Lung (tissue), 12 donors: Measurements from ENCODE around the gene VPS8. TPM values are rescaled to one million over a fixed set of nuclear protein-coding genes. Genes with fewer than 3 reads are reported as not detected.

ENCODE experiments used
- ATAC-seq: fragments of 200-7000 bp; cut with Tn5 transposase; one replicate; pipeline ENCODE4 v1.9.1; 2020; ENCODE audit warnings: moderate number of reproducible peaks; ENCODE audit not compliant: insufficient read depth, low FRiP score
- DNase-seq, 3 donors: peaks; one replicate each; pipeline ENCODE4 v3.0.0-alpha.2; 2013 to 2017
- H3K27ac ChIP-seq, 2 donors: one replicate each; pipeline ENCODE4 v1.5.1; 2013; ENCODE audit warnings: mild to moderate bottlenecking in 2 of 2, moderate library complexity in 2 of 2, control low read depth in 1 of 2, inconsistent platforms in 1 of 2, low read depth in 1 of 2, low read length in 1 of 2
- H3K27me3 ChIP-seq, 3 donors: one replicate each; pipeline ENCODE4 v1.5.1; 2013; ENCODE audit warnings: low read length in 2 of 3; ENCODE audit not compliant: control insufficient read depth in 3 of 3, insufficient read depth in 3 of 3
- H3K36me3 ChIP-seq, 4 donors: one replicate each; pipeline ENCODE4 v1.5.1; 2013; ENCODE audit warnings: low read length in 4 of 4, mild to moderate bottlenecking in 1 of 4, moderate library complexity in 1 of 4; ENCODE audit not compliant: control insufficient read depth in 4 of 4, insufficient read depth in 4 of 4
- H3K4me1 ChIP-seq, 5 donors: one replicate each; pipeline ENCODE4 v1.5.1; 2013; ENCODE audit warnings: low read length in 5 of 5, mild to moderate bottlenecking in 2 of 5, moderate library complexity in 1 of 5; ENCODE audit not compliant: control insufficient read depth in 5 of 5, insufficient read depth in 5 of 5
- H3K4me3 ChIP-seq: one replicate; pipeline ENCODE4 v1.5.1; 2013; ENCODE audit warnings: mild to moderate bottlenecking, control low read depth, moderate library complexity
- H3K9ac ChIP-seq, 2 donors: one replicate each; pipeline ENCODE4 v1.5.1; 2013; ENCODE audit warnings: low read length in 2 of 2, control low read depth in 1 of 2; ENCODE audit not compliant: insufficient read depth in 1 of 2
- H3K9me3 ChIP-seq, 4 donors: one replicate each; pipeline ENCODE4 v1.5.1; 2013; ENCODE audit warnings: low read length in 3 of 4, mild to moderate bottlenecking in 1 of 4, moderate library complexity in 1 of 4; ENCODE audit not compliant: control insufficient read depth in 4 of 4, insufficient read depth in 3 of 4
- WGBS, 2 donors: extraction: QIAGEN DNeasy Blood & Tissue Kit; methylation state at CpG; one replicate each; pipeline ENCODE4 v1.1.7; 2013; 5-methylcytosine and 5-hydroxymethylcytosine counted together
- polyA plus RNA-seq, 2 donors: library from polyadenylated mRNA; stranded (reverse); fragments of 200-250 nt; gene quantifications; one replicate each; pipeline ENCODE4 v1.2.1, GENCODE V29; 2013
- total RNA-seq, 2 donors: library from RNA; depleted of rRNA in 1 of 2; stranded (reverse); fragments of >200 nt in 1 of 2; gene quantifications; one replicate each; pipeline ENCODE4 v1.2.1, GENCODE V29; 2014 to 2021
- TF ChIP-seq, protein P1 (sequence below): IDR thresholded peaks from 2 replicates; pipeline ENCODE4 v1.5.1; 2012; ENCODE audit warnings: mild to moderate bottlenecking; ENCODE audit errors: control extremely low read depth, extremely low read depth
- donor health status: control.
- donor health status: control.
- donor health status: Bipolar disorder and iron deficiency.
- donor health status: healthy.
- donor health status: DM: yes; HTN: yes; CAD: no.

Gene VPS8
- total and polyA plus RNA-seq, 4 donors: 13.9 to 184 (median 38.5) TPM

DNA sequence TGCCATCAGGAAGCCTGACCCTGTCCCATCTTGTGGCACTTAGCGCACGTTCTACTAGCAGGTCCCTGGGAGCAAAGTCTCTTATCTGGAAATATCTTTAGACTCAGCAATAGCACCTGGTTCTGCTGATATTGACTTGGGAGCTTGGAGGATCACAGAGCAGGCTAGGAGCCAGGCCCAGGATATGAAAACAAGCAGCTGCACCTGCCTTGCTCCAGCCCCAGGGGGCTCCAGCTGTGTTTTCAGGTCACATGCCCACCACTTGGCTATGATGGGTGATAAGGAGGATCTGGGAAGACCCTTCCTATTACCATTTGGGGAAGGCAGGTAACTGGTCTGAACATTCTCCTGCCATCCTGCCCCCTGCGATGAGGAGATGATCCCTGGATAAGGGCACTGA lies 253.1 kb downstream of the VPS8 start:
- H3K9ac ChIP-seq: no peak overlapping the region
- H3K9me3 ChIP-seq: peaks cover 0 to 6% (median 0%) of the 10 kb centered on the region in 4 donors
- ATAC-seq: no peak
- no peaks in the 10 kb centered on the region for H3K36me3 ChIP-seq
- H3K27ac ChIP-seq: no peak overlapping the region
- no peaks in the 10 kb centered on the region for H3K4me1 ChIP-seq
- no peak overlapping the region for H3K4me3 ChIP-seq
- no peak for DNase-seq
- H3K27me3 ChIP-seq: no peaks in the 10 kb centered on the region
- WGBS, 2 donors: 92 to 95% methylated on average over 3 of the region's 3 CpGs
- TF ChIP-seq, protein P1, sequence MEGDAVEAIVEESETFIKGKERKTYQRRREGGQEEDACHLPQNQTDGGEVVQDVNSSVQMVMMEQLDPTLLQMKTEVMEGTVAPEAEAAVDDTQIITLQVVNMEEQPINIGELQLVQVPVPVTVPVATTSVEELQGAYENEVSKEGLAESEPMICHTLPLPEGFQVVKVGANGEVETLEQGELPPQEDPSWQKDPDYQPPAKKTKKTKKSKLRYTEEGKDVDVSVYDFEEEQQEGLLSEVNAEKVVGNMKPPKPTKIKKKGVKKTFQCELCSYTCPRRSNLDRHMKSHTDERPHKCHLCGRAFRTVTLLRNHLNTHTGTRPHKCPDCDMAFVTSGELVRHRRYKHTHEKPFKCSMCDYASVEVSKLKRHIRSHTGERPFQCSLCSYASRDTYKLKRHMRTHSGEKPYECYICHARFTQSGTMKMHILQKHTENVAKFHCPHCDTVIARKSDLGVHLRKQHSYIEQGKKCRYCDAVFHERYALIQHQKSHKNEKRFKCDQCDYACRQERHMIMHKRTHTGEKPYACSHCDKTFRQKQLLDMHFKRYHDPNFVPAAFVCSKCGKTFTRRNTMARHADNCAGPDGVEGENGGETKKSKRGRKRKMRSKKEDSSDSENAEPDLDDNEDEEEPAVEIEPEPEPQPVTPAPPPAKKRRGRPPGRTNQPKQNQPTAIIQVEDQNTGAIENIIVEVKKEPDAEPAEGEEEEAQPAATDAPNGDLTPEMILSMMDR: no peak

DNA sequence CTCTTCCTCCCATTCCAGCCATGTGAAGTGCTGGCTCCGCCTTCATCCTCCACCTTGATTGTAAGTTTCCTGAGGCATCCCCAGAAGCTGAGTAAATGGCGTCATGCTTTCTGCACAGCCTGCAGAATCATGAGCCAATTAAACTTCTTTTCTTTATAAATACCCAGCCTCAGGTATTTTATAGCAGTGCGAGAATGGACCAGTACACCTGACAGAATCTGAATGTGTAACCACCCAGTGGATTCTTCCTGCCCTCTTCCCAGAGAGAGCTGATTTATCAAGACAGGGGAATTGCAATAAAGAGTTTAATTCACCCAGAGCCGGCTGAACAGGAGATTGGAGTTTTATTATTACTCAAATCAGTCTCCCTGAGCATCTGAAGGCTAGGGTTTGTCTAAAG lies 254.3 kb downstream of the VPS8 start:
- no peak overlapping the region for H3K27ac ChIP-seq
- peaks cover 0 to 5% (median 0%) of the 10 kb centered on the region in 4 donors for H3K9me3 ChIP-seq
- no peaks in the 10 kb centered on the region for H3K36me3 ChIP-seq
- H3K27me3 ChIP-seq: no peaks in the 10 kb centered on the region
- no peak overlapping the region for H3K4me3 ChIP-seq
- TF ChIP-seq, protein P1: no peak
- 94 to 95% methylated on average over 4 of the region's 4 CpGs for WGBS, 2 donors
- H3K4me1 ChIP-seq: peaks cover 0 to 1% (median 0%) of the 10 kb centered on the region in 5 donors
- H3K9ac ChIP-seq: no peak overlapping the region
- DNase-seq (no peak), ATAC-seq (no peak)

DNA sequence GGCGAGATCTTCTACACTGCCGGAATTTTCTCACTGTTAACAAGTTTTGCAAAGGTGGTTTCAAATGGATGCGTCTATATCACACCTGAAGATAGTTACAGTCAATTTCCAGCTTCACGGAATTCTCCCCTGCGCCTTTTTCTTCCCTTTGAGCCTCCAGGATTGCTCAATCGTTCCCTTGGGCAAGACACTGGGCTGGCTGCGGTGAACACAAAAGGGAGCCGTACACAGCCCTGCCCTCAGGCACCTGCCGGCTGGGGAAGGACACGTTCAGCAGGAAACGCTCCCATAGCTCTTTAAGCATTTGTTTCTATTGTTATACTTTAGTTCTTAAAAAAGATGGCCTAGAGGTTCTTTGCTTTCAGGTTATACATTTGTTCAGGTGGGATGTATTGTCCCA lies 255.2 kb downstream of the VPS8 start:
- Histone ChIP-seq H3K27me3 (no peaks in the 10 kb centered on the region), H3K4me1 (peaks cover 0 to 1% (median 0%) of the 10 kb centered on the region in 5 donors), H3K27ac (no peak overlapping the region), H3K4me3 (no peak overlapping the region), H3K9ac (no peak overlapping the region), H3K9me3 (peaks cover 0 to 5% (median 0%) of the 10 kb centered on the region in 4 donors), H3K36me3 (no peaks in the 10 kb centered on the region)
- WGBS, 2 donors: 91 to 94% methylated on average over 11 of the region's 11 CpGs
- DNase-seq: no peak
- TF ChIP-seq, protein P1: no peak
- no peak for ATAC-seq
